ENCODE data around the gene LINGO4.

- no peak for TF ChIP-seq CTCF (IDR thresholded peaks at IDR 0.05; ENCODE audit: low read depth, low read length, poor library complexity, severe bottlenecking)
- TF ChIP-seq EZH2phosphoT487 (IDR thresholded peaks at IDR 0.05; ENCODE audit: borderline replicate concordance, low read length): no peak
Observed at GRCh38 chr1:151849126-151849525, 43.9 kb upstream of the LINGO4 start.
